Measurements from ENCODE around the gene KRTAP5-3.
"Not testable (repeated sequence)": the region's sequence is repeated elsewhere in the genome, so short reads cannot be mapped to it uniquely, and the experiment has no call there.

DNA sequence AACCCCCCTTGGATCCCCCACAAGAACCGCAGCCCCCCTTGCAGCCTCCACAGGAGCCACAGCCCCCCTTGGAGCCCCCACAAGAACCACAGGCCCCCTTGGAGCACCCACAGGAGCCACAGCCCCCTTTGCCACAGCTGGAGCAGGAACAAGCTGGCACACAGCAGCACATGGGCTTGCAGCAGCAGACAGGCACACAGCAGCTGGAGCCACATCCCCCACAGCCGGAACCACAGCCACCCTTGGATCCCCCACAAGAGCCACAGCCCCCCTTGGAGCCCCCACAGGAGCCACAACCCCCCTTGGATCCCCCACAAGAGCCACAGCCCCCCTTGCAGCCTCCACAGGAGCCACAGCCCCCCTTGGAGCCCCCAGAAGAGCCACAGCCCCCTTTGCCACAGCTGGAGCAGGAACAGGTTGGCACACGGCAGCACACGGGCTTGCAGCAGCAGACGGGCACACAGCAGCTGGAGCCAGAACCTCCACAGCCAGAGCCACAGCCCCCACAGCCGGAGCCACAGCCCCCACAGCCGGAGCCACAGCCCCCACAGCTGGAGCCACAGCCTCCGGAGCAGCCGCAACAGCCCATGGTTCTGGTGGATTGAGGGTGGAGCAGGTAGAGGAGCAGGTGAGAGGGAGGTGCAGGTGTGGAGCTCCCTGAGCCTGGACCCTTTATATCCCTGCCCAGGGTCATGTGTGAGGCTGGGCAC, 23.4 kb downstream of the KRTAP5-3 start, which contains the start of gene KRTAP5-1:
- TF ChIP-seq, protein P1, sequence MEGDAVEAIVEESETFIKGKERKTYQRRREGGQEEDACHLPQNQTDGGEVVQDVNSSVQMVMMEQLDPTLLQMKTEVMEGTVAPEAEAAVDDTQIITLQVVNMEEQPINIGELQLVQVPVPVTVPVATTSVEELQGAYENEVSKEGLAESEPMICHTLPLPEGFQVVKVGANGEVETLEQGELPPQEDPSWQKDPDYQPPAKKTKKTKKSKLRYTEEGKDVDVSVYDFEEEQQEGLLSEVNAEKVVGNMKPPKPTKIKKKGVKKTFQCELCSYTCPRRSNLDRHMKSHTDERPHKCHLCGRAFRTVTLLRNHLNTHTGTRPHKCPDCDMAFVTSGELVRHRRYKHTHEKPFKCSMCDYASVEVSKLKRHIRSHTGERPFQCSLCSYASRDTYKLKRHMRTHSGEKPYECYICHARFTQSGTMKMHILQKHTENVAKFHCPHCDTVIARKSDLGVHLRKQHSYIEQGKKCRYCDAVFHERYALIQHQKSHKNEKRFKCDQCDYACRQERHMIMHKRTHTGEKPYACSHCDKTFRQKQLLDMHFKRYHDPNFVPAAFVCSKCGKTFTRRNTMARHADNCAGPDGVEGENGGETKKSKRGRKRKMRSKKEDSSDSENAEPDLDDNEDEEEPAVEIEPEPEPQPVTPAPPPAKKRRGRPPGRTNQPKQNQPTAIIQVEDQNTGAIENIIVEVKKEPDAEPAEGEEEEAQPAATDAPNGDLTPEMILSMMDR (IDR thresholded peaks at IDR 0.05) = not testable (repeated sequence)
- TF ChIP-seq EZH2 (IDR thresholded peaks at IDR 0.05; ENCODE audit: borderline replicate concordance, insufficient read depth, low read depth, low read length, poor library complexity, severe bottlenecking) = not testable (repeated sequence)
